Stimulated activated memory B cell treated with anti-CD40 and anti-IgM and Interleukin-4, amounts not matched to agents 10 μg/mL and 1 μg/mL and 100 μg/mL, for 72 hours (primary cell): ENCODE data around the gene YAP1.

Experiments used
- ATAC-seq: fragments of 150-1000 bp; cut with Tn5 transposase; 2 replicates; pipeline ENCODE4 v1.10.0; 2021
- H3K27ac Mint-ChIP-seq: one replicate; pipeline ENCODE4 v1.8.0; 2022; ENCODE audit warnings: mild to moderate bottlenecking, mixed read lengths
- H3K27me3 Mint-ChIP-seq: one replicate; pipeline ENCODE4 v1.8.0; 2022; ENCODE audit warnings: mixed read lengths
- H3K36me3 Mint-ChIP-seq: one replicate; pipeline ENCODE4 v1.8.0; 2022; ENCODE audit warnings: mixed read lengths
- H3K4me1 Mint-ChIP-seq: one replicate; pipeline ENCODE4 v1.8.0; 2022; ENCODE audit warnings: mixed read lengths
- H3K4me3 Mint-ChIP-seq: one replicate; pipeline ENCODE4 v1.8.0; 2022; ENCODE audit warnings: mild to moderate bottlenecking, moderate library complexity, mixed read lengths
- H3K9me3 Mint-ChIP-seq: one replicate; pipeline ENCODE4 v1.8.0; 2022; ENCODE audit warnings: mixed read lengths

YAP1 gene

GRCh38 chr11:102111011-102111786 is 952 bp downstream of the YAP1 start:
- peaks cover 12% of the 10 kb centered on the region for H3K4me1 Mint-ChIP-seq
- peak overlapping the region; percentile 63 for H3K4me3 Mint-ChIP-seq
- H3K27me3 Mint-ChIP-seq: peaks cover 60% of the 10 kb centered on the region
- no peaks in the 10 kb centered on the region for H3K36me3 Mint-ChIP-seq
- no peak overlapping the region for H3K27ac Mint-ChIP-seq
- ATAC-seq: no peak
- no peaks in the 10 kb centered on the region for H3K9me3 Mint-ChIP-seq

GRCh38 chr11:102111787-102112508 is 1.7 kb downstream of the YAP1 start:
- no peaks in the 10 kb centered on the region for H3K36me3 Mint-ChIP-seq
- ATAC-seq: no peak
- no peaks in the 10 kb centered on the region for H3K9me3 Mint-ChIP-seq
- peaks cover 12% of the 10 kb centered on the region for H3K4me1 Mint-ChIP-seq
- H3K4me3 Mint-ChIP-seq: peak overlapping the region; percentile 58
- H3K27ac Mint-ChIP-seq: no peak overlapping the region
- peaks cover 66% of the 10 kb centered on the region for H3K27me3 Mint-ChIP-seq

GRCh38 chr11:102112509-102112821 is 2.2 kb downstream of the YAP1 start:
- ATAC-seq: no peak
- Mint-ChIP-seq H3K9me3 (no peaks in the 10 kb centered on the region), H3K4me1 (peaks cover 12% of the 10 kb centered on the region), H3K27me3 (peaks cover 62% of the 10 kb centered on the region), H3K4me3 (no peak overlapping the region), H3K27ac (no peak overlapping the region), H3K36me3 (no peaks in the 10 kb centered on the region)

- no peak overlapping the region for H3K4me3 Mint-ChIP-seq
- H3K4me1 Mint-ChIP-seq: peaks cover 12% of the 10 kb centered on the region
These were observed 3.8 kb downstream of the YAP1 start for GRCh38 chr11:102114032-102114431.

GRCh38 chr11:102115557-102115956 is 5.3 kb downstream of the YAP1 start:
- ATAC-seq: no peak
- H3K9me3 Mint-ChIP-seq: no peaks in the 10 kb centered on the region
- no peak overlapping the region for H3K27ac Mint-ChIP-seq
- H3K36me3 Mint-ChIP-seq: no peaks in the 10 kb centered on the region
- peaks cover 57% of the 10 kb centered on the region for H3K27me3 Mint-ChIP-seq
- peaks cover under 1% of the 10 kb centered on the region for H3K4me1 Mint-ChIP-seq
- H3K4me3 Mint-ChIP-seq: no peak overlapping the region

More at GRCh38 chr11:102114032-102114431, 3.8 kb downstream of the YAP1 start:
- Mint-ChIP-seq H3K36me3 (no peaks in the 10 kb centered on the region), H3K27me3 (peaks cover 67% of the 10 kb centered on the region), H3K9me3 (no peaks in the 10 kb centered on the region), H3K27ac (no peak overlapping the region)
- ATAC-seq: no peak

- H3K36me3 Mint-ChIP-seq: no peaks in the 10 kb centered on the region
- no peak overlapping the region for H3K27ac Mint-ChIP-seq
- H3K4me3 Mint-ChIP-seq: no peak overlapping the region
- ATAC-seq: no peak
- H3K27me3 Mint-ChIP-seq: peaks cover 54% of the 10 kb centered on the region
- H3K4me1 Mint-ChIP-seq: no peaks in the 10 kb centered on the region
- no peaks in the 10 kb centered on the region for H3K9me3 Mint-ChIP-seq
These were observed 6.4 kb downstream of the YAP1 start for GRCh38 chr11:102116453-102117205.

GRCh38 chr11:102117472-102118113 is 7.3 kb downstream of the YAP1 start:
- Mint-ChIP-seq H3K9me3 (no peaks in the 10 kb centered on the region), H3K27me3 (peaks cover 53% of the 10 kb centered on the region), H3K27ac (no peak overlapping the region), H3K36me3 (no peaks in the 10 kb centered on the region), H3K4me3 (no peak overlapping the region), H3K4me1 (no peaks in the 10 kb centered on the region)
- no peak for ATAC-seq

- H3K36me3 Mint-ChIP-seq: no peaks in the 10 kb centered on the region
- peaks cover 3% of the 10 kb centered on the region for H3K9me3 Mint-ChIP-seq
- peaks cover 62% of the 10 kb centered on the region for H3K27me3 Mint-ChIP-seq
These were observed 8.7 kb downstream of the YAP1 start for GRCh38 chr11:102118937-102119336.

GRCh38 chr11:102119997-102120396 is 9.8 kb downstream of the YAP1 start:
- no peak overlapping the region for H3K27ac Mint-ChIP-seq
- no peak overlapping the region for H3K4me3 Mint-ChIP-seq
- H3K9me3 Mint-ChIP-seq: peaks cover 8% of the 10 kb centered on the region
- H3K27me3 Mint-ChIP-seq: peaks cover 62% of the 10 kb centered on the region
- H3K36me3 Mint-ChIP-seq: no peaks in the 10 kb centered on the region
- ATAC-seq: no peak
- H3K4me1 Mint-ChIP-seq: no peaks in the 10 kb centered on the region

More at GRCh38 chr11:102118937-102119336, 8.7 kb downstream of the YAP1 start:
- no peak for ATAC-seq
- no peak overlapping the region for H3K27ac Mint-ChIP-seq
- H3K4me1 Mint-ChIP-seq: no peaks in the 10 kb centered on the region
- H3K4me3 Mint-ChIP-seq: no peak overlapping the region

GRCh38 chr11:102120437-102120973 is 10.3 kb downstream of the YAP1 start:
- Mint-ChIP-seq H3K9me3 (peaks cover 8% of the 10 kb centered on the region), H3K4me1 (no peaks in the 10 kb centered on the region), H3K27me3 (peaks cover 56% of the 10 kb centered on the region), H3K4me3 (no peak overlapping the region), H3K27ac (no peak overlapping the region), H3K36me3 (no peaks in the 10 kb centered on the region)
- ATAC-seq: no peak

- ATAC-seq: no peak
- Mint-ChIP-seq H3K9me3 (peaks cover 9% of the 10 kb centered on the region), H3K27ac (no peak overlapping the region), H3K27me3 (peaks cover 52% of the 10 kb centered on the region), H3K4me1 (no peaks in the 10 kb centered on the region), H3K4me3 (no peak overlapping the region), H3K36me3 (no peaks in the 10 kb centered on the region)
These were observed 11.1 kb downstream of the YAP1 start for GRCh38 chr11:102121329-102121728.

GRCh38 chr11:102134597-102134996 is 24.4 kb downstream of the YAP1 start:
- Mint-ChIP-seq H3K27ac (no peak overlapping the region), H3K4me3 (no peak overlapping the region), H3K4me1 (no peaks in the 10 kb centered on the region), H3K9me3 (no peaks in the 10 kb centered on the region), H3K27me3 (peaks cover 13% of the 10 kb centered on the region), H3K36me3 (no peaks in the 10 kb centered on the region)
- no peak for ATAC-seq

GRCh38 chr11:102135256-102135655 is 25.0 kb downstream of the YAP1 start:
- Mint-ChIP-seq H3K9me3 (no peaks in the 10 kb centered on the region), H3K4me1 (no peaks in the 10 kb centered on the region), H3K4me3 (no peak overlapping the region), H3K36me3 (no peaks in the 10 kb centered on the region), H3K27ac (no peak overlapping the region), H3K27me3 (peaks cover 13% of the 10 kb centered on the region)
- ATAC-seq: no peak

GRCh38 chr11:102138223-102138622 is 28.0 kb downstream of the YAP1 start:
- no peak overlapping the region for H3K27ac Mint-ChIP-seq
- H3K36me3 Mint-ChIP-seq: no peaks in the 10 kb centered on the region
- H3K27me3 Mint-ChIP-seq: peaks cover 14% of the 10 kb centered on the region
- no peak for ATAC-seq
- H3K4me3 Mint-ChIP-seq: no peak overlapping the region
- H3K9me3 Mint-ChIP-seq: no peaks in the 10 kb centered on the region
- H3K4me1 Mint-ChIP-seq: no peaks in the 10 kb centered on the region

- no peaks in the 10 kb centered on the region for H3K9me3 Mint-ChIP-seq
These were observed 28.4 kb downstream of the YAP1 start for GRCh38 chr11:102138670-102139069.

More at GRCh38 chr11:102138670-102139069, 28.4 kb downstream of the YAP1 start:
- ATAC-seq: no peak
- H3K36me3 Mint-ChIP-seq: no peaks in the 10 kb centered on the region
- no peaks in the 10 kb centered on the region for H3K4me1 Mint-ChIP-seq
- H3K27me3 Mint-ChIP-seq: peaks cover 14% of the 10 kb centered on the region
- H3K4me3 Mint-ChIP-seq: no peak overlapping the region
- no peak overlapping the region for H3K27ac Mint-ChIP-seq
